ENCODE data around the gene TTC17.
"Not testable (repeated sequence)": the region's sequence is repeated elsewhere in the genome, so short reads cannot be mapped to it uniquely, and the experiment has no call there.

Gene TTC17

DNA sequence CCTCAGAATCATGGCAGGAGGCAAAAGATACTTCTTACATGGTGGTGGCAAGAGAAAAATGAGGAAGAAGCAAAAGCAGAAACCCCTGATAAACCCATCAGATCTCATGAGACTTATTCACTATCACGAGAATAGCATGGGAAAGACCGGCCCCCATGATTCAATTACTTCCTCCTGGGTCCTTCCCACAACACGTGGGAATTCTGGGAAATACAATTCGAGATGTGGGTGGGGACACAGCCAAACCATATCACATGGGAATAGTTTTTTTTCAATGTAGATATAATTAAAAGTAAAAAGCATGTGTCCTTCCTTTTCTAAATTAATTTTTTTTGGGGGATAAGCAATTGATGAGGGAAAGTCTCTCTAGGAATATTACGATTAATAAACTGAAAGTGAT, 118.8 kb downstream of the TTC17 start:
- not testable (repeated sequence) for DNase-seq

DNA sequence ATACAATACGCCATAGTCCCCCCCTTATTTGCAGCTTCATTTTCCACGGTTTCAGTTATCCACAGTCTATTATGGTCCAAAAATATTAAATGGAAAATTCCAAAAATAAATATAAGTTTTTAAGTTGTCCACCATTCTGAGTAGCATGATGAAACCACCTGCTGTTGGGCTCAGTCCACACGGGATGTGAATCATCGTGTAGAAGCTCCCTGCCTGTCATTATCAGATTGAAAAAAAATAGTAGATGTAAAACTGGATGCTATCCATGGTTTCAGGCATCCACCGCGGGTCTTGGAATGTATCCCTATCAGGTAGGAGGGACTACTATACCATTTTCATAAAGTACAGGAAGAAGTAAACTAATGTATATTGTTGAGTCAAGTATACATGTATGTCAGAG, 127.4 kb downstream of the TTC17 start:
- no peak for DNase-seq

DNA sequence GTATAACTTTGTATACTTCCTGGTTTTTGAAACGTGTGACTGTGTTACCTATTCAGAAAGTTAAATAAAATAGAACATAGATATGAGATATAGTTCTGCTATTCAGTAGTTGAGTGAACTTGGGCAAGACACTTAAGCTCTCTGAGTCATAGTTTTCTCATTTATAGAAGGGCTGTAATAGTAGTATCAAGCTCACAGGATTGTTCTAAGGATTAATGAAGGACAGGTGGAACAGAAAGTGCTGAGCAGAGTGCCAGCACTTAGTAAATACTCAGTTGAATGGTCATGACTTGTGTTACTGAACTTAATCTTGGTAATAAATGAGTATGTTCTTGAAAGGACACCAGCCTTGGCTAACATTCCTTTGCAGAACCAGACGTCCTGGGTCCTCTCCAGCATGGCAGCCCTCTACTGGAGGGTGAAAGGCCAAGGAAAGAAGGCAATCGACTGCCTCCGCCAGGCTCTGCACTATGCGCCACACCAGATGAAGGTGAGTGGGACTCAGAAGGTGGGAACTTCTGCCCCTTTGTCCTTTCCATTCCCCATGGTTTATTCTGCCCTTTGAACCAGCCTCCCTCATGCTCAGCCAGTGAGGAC, 131.2 kb downstream of the TTC17 start:
- DNase-seq: no peak

DNA sequence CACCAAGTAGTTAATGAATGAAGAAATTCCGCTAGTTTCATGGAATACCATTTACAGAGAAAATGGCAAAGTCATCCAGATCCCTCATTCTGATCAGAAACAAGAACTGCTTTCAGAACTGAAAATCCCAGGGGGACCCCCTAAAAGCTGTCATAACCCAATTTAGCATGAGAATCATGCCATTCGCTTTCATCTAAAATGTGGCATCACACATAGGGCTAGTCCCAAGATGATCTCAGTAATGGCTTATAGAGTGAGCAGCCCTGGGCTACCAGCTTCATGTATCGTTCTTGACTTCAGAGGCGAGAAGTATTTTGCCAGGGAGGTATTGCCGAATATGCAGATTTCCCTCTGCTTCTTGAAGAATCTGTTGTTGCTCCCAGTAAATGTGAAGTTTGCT, 134.0 kb downstream of the TTC17 start:
- no peak for DNase-seq

DNA sequence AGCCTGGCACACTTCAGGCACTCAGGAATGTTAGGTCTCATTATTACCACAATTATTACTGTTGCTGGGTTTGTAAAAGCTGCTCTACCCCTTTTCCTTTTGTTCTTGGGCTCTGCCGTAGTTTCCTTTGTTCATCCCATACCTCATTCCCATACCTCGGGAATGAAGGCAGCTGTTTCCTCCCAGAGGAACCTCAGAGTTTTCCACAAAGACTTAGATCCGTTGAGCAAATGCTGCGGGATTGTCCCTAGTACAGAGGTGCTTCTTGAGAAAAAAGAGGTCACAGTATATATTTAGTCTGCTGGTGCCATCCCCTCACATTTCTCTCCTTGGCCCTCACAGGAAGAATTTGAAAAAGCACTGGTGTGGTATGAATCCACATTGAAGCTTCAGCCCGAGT, 134.7 kb downstream of the TTC17 start:
- no peak for DNase-seq

DNA sequence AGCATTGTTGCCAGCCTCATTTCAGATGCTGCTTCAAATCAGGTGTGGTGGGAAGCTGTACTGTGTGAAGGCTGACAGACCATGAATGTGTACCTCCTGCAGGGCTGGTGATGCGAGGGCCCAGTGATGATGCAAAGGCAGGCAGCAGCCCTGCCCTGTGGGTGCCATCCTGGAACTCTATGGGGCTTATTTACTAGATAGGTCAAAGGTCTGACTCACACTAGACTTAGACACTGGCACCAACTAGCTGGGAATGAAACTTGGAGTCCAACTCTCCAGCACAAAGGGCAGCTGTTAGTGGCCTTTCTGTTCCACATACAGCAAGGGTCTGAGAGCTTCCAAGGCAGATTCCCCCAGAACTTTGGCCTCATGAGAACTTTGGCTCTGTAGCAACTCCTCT, 138.4 kb downstream of the TTC17 start:
- no peak for DNase-seq

DNA sequence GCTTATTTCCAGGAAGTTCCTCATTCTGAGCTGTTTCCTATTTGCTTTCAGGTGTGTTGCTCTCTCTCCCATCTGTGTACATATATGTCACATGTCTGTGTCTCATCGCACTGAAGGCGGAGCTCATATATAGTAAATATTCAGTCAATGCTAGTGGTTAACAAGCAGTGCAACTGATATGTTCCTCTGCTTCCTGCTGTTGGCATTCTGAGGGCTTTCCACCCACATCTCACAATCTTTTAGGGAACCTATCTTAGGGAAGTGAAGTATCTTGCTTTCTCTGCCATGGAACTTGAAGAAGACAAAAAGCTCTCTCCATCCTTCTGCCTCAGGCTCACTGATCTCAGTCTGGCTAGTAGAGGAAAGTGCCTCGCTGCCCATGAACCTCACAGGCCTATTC, 139.8 kb downstream of the TTC17 start:
- no peak for DNase-seq

DNA sequence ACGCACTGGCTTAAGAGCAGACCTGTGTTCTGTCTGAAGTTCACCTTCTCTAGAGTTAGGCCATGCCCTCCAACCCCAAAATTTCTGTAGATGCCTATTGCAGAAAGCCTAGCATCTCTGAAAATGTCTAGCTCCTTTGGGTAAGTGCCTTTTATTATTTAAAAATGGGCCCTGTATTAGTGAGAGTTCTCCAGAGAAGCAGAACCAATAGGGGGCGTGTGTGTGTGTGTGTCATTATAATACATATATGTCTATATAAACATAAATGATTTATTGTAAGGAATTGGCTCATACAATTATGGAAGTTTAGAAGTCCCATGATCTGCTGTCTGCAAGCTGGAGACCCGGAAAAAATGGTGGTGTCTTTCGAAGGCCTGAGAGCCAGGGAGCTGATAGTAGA, 144.7 kb downstream of the TTC17 start:
- no peak for DNase-seq

DNA sequence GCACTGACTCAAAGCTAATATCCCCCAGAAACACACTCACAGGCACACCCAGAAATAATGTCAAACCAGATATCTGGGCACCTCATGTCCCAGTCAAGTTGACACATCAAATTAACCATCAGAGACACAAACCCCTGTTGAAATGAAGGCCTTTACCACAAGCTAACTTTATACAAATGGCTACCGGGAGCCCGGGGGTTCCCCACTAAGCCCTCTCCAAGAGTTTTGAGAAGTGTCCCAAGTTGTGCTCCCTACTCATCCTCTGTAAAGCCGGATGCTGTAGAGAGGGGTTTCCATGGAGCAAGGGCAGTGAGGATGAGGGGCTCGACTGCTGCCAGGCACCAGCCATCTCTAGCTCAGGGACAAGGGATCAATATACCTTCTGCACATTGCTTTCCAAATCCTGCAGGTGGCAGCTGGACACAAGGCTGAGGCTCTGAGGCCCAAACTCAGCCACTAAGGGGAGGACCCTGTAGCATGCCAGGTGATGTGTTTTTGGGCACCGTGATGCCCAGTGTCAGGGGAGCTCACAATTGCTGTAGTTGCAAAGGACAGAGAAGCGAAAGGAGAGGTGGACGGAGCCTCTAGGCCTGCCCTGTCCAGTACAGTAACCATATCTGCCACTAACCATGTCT, 145.7 kb downstream of the TTC17 start:
- no peak for DNase-seq

DNA sequence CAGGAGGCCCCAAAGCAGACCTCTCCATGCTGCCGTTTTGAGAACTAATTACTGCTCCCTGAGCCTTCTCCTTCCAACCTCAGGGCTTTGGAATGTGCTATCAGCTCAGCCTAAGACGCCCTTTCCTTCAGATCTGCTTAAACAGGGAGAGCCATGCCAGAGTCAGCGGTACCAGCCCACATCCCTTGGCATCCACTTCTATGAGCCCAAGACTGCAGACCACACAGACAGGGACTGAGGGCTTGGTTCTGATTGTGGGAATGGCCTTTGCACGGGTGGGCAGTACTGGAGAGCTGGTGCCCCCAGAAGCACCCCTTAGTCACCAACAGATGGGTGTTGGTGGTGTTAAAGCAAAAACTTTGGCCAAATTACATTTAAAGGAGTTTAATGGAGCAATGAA, 146.5 kb downstream of the TTC17 start:
- no peak for DNase-seq

DNA sequence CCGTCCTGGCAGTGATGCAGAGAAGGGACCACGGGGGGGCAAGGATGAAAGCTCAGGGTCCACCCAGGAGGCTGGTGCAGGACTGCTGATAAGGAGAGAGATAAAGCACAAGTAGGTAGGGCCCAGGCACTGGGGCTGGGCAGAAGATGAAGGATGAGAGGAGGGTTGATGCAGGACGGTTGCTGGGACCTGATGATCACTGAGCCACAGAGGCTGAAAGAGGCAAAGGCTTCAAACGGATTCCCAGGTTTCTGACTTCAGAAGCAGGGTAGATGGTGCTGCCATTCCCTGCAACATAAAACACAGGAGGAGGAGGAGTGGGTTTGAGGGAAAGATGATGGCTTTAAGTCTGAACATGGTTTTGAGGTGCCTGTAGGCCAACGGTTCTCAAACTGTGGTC, 148.5 kb downstream of the TTC17 start:
- no peak for DNase-seq

DNA sequence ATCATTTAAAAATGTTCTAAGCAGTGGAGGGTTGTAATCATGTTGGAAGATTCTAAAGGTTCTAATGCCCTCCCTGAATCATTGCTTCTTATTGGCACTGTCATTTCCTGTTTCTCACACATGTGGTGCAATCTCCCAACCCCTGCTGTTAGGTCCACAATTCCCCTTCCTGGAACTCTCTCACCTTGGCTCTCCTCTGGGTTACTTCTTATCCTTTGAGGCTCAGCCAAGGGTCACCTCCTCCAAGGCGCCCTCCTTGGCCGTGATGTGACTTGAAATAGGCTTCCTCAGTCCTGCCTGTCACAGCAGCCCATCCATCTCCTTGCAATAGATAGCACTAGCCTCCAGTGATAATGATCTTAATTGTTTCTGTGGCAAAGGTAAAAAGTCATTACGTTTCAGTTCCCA, 149.8 kb downstream of the TTC17 start:
- no peak for DNase-seq

DNA sequence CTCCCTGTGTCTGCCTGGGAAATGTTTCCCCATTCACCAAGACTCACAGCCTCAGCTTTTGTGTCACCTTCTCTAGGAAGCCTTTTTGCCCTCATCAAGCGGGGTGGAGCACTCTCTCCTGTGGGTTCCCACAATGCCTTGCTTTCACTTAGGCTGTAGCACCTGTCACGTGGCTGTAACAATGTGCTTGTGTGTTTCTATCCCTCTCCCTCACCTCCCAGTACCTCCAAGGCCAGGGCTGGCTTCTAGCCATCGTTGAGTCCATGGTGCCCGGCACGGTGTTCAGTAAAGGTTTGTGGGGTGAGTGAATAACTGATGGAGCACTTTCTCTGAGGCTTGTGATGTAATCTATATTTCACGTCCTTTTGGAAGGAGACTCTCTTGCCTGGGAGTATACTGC, 153.2 kb downstream of the TTC17 start:
- DNase-seq: no peak

DNA sequence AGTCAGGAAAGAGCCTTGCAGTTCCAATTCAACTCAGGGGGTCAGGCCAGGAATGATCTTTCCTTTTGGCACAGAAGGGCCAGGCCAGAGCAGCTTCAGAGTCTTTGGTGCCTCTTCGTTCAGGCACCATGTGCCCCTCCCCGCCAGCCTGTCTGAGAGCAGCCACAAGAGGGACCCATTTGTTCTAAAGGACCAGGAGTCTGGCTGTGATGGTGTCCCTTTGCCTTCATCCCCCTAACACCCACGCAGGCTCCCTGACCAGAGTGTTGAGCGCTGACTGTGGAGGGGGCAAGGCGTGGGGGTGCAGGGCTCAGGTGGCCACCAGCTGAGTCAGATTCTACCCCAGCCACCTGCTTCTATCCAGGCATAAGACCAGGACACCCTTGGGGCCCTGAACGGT, 156.4 kb downstream of the TTC17 start:
- DNase-seq: no peak

DNA sequence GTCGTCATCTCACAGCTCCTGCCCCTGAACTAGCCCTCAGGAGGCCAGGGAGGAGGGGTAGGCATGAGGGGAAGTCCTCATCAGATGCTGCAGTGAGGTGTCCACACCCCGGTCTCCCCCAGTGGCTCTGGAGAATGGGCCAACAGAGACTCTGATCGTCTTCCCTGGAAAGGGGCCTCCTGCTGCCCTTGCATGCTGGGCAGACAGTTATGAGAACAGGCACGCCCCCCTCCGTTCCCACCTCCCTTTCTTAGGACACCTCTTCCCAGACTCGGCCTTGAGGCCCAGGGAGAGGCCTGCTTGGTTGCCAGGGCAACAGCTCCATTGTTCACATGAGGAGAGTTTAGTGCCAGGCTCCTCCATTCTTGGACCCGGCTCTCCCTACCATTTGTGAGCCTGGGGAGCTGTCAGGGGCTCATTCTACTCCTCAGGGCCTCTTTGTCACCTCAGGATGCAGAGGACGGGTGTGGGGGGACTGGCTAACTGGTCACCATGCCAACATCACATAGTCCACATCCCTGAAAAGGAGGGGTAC, 157.7 kb downstream of the TTC17 start:
- no peak for DNase-seq

DNA sequence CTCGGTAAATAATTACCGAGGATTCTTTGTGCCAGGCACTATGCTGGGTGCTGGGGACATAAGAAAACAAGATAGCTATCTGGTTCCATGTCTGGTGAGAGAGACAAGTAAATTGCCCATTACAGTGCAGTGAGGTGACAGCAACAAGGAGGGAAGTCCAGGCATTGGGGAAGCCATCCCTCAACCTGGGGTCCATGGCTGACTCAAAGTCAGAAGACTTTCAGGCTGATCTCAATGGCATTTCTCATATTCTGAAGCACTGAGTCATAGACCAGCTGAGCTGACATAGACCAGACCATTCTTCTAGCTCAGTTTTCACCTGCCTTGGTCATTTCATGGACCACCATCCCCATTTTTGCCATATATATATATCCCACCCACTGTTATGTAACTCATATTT, 158.8 kb downstream of the TTC17 start:
- DNase-seq: no peak

DNA sequence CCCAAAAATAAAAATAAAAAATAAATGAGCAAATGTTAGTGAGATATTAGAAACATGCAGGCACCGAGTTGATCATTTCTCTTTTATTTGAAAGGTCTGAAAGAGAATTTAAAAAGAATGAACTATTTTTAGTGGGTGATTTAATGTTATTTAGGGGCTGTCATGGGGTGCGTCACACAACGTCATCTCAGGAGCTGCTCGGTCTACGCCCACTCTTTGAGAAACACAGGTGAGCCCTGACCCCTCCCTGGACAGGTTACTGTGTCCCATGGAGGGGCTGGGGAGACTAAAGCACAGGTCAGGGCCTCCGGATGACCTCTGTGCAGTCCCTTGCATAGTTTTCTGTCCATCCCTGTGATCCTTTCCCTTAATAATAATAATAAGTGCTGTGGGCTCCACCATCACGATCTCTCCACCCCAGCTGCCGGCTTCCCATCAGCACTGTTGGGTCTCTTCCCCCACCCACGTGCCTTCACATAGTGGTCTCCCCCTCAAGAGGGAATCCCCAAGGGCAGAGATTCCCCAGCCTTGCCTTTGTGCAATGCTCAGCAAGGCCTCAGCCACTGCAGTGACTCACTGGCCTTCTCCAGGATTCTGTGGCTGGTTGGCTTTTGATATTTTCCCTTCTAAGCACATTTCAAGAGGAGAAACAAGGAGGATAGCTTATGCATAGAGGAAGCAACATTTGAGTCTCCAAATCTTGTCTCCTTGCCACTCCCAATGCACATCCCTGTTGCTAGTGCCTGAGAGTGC, 159.9 kb downstream of the TTC17 start:
- no peak for DNase-seq

DNA sequence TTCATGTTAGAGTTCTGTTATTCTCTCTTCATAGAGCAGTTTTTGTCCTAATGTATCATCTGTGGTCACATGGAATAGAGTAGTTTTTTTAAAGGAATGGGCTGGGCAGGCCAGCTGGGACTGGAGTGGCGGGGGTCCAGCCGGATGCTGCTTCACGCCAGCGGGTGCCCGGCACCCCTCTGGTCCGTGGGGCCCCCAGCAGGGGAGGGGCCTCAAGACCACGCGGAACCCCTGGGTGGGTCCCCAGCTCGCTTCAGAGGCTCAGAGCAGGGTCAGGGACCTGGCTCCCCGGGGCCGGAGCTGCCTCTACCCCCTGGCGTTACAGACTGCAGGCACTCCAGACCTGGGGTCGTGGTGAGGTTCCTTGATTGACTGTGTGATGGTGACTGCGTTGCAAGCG, 162.8 kb downstream of the TTC17 start:
- no peak for DNase-seq

DNA sequence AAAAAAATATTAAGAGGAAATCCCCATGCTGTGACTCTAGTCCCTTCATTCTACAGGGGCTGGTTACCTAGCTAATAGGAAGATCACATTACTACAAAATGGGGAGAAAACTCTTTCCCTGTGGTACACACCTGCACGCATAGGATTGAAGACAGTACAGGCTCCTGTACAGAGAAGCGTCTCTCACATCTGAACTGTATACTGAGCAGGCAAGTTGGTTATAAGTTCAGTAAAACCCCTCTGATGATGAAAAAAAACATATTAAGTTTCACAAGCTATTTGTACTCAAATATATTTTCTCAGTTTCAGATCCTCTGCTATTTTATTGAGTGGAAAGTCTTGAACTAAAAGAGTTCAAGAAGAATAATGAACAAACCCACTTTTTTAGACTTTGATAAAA, 164.9 kb downstream of the TTC17 start:
- no peak for DNase-seq

DNA sequence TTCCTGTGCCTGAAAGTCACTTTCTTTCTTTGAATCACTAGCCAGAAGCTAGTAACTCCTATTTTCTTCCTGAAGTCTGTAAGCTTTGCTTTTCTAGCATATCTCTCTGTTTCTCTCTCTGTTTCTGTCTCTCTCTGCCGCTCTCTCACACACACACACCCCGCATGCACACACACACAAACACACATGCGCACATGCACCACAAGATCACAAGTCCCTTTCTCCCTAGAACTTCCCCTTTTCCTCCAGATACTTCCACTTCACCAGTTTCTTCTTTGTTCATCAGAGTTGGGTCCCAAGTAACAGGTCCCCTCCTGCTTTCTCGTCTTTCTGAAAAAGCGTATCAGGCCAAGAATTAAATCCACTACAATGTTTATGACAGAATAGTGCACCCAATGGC, 173.3 kb downstream of the TTC17 start:
- no peak for DNase-seq

DNA sequence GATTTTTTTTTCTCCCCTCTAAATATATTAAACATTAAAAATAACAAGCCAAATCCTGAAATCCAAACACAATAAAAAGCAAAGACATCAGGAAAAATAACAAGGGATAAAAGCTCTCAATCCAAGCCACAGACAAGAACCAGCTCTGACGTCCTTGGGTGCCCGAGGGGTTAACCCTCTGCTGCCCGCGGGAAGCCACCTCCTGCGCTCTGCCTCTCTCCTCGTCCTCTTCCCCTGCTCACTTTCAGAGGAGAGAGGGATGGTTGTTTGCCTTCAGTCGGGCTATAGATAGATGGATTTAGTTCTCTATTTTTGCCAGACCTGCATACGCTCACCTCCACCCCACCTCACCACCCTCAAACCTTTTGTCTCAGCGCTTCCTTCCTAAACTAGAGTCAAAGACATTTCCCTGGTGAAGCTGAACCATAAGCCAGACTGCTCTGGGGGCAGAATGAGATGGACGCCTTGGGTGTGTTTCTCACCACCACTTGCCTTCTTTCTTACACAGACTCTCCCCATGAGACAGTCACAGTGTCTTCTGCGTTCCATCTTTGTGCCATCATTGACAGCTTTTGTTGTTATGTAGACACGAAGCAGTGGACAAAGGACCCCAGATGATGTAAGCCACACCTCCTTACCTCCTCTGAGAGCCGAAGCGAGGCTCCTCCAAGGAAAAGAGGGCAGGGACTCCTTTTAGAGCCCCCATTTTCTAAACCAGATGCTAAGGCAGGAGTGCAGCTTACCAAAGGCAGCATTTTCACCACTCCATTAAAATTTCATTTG, 179.3 kb downstream of the TTC17 start:
- DNase-seq: no peak

DNA sequence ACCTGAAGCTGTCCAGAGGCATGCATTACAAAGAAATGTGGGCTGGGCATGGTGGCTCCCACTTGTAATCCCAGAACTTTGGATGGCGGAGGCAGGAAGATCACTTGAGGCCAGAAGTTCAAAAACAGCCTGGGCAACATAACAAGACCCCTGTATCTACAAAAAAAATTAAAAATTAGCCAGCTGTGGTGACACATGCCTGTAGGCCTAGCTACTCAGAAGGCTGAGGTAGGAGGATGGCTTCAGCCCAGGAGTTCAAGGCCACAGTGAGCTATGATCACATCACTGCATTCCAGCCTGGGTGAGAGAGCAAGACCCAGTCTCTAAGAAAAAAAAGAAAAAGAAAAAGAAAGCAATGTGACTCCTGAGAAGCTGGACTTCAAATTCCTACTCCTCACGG, 183.3 kb downstream of the TTC17 start:
- no peak for DNase-seq
